ENCODE measurements around the gene PRRC2C.
A peak's percentile ranks its signal among the peaks of the same experiment; 100 is the strongest.
"Not testable (repeated sequence)": the region's sequence is repeated elsewhere in the genome, so short reads cannot be mapped to it uniquely, and the experiment has no call there.

The PRRC2C gene

DNA sequence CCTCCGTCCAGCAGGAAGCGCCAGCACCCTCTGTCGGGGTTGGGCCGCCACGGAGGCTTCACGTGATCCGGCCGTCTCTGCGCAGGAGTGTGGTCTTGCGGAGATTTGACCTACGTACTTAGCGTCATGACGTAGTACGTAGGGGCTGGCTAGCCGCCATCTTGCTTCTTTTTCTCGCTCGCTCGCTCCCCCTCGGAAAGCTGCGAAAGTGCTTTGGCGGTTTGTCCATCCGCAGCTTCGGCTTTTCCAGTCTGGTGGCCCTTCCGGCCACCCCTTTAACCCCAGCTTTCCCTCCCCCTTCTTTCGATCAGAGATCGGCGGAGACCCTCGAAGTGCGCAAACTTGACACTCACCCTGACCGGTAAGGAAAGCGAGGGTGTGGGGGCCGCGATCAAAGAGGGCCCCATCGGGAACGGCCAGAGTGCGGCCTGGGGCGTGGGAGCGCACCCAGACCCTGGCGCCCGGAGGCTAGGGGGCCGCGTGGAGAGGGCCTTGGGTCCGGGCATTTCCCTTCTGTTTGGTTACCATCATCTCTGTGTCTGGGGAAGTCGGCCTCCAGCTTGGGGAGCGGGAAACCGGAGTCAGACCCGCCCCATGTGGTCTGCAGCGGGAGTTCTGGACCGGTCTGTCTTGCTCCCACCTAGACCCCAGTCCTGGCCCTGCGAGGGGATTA, at the start of gene PRRC2C:
Gene PRRC2C, plus strand, starts transcription at position 156 of the 673 bp plus-strand sequence. CDS start 26,559 bp downstream, outside the sequence.
- DNase-seq: peak; percentile 95

DNA sequence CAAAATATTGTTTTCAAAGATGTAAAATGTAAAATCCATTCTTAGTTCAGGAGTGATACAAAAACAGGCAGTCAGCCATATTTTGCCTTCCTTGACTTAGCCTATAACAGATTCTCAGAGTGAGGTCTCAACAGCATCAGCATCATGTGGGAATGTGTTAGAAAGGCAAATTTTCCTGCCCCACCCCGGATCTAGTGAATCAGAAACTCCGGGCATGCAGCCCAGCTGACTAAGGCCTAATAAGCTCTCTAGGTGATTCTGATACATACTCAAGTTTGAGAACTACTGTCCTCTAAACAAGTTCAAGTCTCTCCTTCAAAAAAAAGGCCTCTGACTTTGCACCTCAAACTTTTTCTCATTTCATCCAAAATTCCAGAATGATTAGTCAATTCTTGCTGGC, 46.9 kb upstream of the PRRC2C start:
- DNase-seq: no peak

DNA sequence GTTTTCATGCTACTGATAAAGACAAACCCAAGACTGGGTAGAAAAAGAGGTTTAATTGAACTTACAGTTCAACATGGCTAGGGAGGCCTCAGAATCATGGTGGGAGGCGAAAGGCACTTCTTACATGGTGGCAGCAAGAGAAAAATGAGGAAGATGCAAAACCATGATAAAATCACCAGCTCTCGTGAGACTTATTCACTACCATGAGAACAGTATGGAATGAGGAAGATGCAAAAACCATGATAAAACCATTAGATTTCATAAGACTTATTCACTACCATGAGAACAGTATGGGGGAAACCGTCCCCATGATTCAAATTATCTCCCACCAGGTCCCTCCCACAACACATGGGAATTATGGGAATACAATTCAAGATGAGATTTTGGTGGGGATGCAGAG, 45.1 kb upstream of the PRRC2C start:
- DNase-seq: not testable (repeated sequence)

DNA sequence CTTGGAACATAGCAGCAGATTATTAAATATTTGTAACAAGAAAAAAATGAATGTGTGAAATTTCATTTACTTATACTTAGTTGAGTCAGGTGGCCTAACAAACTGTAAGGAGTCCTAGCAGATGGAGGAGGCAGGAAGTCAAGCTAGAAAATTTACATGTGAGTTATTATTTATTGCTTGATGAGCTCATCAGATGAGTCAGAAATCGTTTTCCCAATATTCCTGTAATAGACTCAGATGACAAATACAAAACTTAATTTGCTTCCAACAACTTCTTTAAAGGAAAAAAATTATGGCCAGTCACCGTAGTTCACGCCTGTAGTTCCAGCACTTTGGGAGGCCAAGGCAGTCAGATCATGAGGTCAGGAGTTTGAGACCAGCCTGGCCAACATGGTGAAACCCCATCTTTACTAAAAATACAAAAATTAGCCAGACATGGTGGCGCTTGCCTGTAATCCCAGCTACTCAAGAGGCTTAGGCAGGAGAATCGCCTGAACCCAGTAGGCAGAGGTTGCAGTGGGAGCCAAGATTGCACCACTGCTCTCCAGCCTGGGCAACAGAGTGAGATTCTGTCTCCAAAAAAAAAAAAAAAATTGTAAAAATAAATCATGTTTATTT, 43.9 kb upstream of the PRRC2C start:
- DNase-seq: not testable (repeated sequence)

DNA sequence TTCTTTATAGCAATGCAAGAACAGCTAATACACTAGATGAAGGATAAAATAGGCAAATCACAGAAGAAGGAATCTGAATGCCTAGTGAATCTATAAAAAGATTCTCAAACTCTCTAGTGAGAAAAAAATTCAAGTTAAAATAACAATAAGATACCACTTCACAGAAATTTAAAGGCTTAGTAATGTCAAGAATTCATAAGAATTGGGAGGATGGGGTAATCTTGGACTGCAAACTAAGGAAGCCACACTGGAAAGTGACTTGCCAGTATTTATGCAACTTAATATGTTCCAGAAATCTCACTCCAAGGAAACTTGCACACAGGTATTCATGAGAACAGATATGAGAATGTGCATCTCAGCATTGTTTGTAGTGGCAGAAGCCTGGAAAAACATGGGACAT, 38.9 kb upstream of the PRRC2C start:
- DNase-seq: no peak

DNA sequence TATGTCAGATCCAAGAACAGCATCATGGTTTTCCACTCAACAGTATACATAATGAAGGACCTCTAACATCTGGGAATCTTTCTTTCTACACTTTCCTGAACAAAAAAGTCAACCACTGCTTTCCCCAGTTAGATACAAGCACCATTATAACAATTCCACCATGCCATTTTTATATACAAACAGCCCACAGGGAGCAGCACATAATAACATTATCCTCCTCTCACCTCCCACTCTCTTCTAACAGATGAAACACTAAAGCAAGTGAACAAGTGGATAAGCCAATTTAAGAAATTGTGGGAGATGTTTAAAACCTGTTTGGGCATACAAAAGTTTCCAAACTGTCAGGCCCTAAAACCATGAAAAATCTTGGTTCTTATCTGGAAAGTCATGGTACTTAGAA, 29.4 kb upstream of the PRRC2C start:
- DNase-seq: no peak

DNA sequence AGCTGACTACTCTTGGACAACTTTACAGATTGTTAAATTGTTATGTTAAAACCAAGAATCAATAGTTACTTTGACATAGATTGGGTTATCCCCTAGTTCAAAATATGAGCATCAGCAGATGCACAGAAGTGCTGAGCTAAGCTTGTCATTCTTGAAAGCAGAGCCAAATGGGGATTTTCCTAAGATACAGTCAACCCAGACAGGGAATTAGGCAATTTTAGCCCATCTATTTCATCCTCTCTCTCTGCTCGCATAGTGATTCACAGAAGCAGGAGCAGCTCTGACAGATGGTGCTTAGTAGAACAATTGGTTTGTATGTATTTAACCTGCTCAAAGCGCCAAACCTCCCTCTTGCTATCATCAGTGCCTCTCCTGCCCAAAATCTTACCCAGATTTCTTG, 27.9 kb upstream of the PRRC2C start:
- DNase-seq: no peak

DNA sequence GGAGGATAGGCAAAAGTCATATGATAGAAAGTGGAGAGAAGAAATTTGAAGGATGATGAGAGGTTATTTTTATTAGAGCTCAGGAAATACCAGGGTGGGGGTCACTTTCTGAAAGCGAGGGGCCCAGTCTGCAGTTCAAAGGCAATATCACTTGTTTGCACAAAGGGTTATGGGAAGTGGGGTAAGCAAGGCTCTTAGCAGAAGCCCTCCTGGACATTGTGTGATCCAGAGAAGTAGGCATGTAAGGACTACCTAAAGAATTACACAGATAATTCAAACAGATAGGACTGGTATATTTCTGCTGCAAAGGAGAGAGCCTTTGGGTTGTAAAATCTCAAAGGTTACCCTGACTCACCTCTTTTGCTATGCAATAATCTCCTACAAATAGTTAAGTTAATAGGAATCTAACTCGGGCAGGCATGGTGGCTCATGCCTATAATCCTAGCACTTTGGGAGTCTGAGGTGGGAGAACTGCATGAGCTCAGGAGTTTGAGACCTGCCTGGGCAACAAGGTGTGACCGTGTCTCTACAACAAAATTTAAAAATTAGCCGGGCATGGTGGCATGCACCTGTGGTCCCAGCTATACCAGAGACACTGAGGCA, 25.2 kb upstream of the PRRC2C start:
- no peak for DNase-seq

DNA sequence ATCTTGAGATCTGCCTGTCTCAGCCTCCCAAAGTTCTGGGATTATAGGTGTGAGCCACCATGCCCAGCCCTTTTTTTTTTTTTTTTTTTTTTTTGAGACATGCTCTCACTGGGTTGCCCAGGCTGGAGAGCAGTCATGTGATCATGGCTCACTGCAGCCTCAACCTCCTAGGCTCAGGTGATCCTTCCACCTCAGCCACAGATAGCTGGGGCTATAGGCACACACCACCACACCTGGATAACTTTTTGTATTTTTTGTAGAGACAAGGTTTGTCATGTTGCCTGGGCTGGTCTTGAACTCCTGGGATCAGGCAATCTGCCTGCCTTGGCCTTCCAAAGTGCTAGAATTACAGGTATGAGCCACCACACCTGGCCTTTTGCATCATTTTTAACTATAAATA, 17.7 kb upstream of the PRRC2C start:
- no peak for DNase-seq

DNA sequence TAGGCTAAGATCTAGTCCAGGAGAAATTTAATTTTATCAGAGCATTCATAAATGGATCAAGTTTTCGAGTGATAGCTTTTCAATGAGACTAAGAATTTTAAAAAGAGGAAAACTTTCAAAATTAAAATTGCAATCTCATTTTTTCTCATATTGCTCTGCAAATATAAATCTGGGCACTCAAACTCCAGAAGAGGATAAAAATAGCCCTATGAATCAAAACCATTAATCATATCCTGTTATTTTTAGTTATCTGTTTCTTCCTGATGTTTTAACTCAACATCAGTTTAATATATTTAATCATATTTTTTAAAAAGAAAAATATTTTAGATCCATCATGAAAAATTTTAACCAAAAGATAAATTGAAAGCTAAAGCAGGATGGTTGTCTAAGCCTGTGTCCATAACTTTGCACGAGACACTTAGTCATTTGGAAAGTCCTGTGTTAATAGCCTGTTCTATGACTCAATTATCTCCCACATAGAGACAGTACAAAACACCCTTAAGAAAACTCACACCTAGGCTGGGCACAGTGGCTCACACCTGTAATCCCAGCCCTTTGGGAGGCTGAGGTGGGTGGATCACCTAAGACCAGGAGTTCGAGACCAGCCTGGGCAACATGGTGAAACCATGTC, 17.1 kb upstream of the PRRC2C start:
- DNase-seq: no peak

DNA sequence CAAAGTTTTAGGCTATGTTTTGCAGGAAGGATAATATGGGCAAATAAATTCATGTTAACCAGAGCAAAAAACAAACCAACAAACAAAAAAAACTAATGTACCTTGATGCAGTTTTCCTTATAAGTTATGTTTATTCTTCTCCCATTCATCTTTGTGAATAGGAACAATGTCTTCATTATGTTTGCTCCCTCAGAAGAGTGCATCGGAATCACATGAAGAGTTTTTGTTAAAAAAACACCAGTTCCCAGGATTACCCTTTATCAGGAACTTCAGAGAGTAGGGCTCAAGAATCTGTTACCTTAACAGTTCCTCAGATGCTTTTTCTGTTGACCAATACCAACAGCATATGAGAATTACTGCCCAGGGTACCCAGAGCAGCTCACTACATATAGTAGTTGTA, 14.6 kb upstream of the PRRC2C start:
- DNase-seq: no peak

DNA sequence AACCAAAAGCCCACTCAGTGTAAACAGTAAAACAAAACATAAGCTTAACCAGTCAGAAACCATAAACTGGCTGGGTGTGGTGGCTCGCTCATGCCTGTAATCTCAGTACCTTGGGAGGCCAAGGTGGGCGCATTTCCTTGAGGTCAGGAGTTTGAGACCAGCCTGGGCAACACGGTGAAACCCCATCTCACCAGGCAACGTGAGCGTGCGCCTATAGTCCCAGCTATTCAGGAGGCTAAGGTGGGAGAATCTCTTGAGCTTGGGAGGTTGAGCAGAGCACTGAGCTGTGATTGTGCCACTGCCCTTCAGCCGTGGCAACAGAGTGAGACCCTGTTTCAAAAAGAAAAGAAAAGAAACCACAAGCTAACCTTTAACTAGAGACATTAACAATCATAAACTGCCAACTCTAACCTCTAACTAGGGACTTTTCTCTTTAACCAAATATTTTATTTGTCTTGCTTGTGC, 13.1 kb upstream of the PRRC2C start:
- DNase-seq: no peak

DNA sequence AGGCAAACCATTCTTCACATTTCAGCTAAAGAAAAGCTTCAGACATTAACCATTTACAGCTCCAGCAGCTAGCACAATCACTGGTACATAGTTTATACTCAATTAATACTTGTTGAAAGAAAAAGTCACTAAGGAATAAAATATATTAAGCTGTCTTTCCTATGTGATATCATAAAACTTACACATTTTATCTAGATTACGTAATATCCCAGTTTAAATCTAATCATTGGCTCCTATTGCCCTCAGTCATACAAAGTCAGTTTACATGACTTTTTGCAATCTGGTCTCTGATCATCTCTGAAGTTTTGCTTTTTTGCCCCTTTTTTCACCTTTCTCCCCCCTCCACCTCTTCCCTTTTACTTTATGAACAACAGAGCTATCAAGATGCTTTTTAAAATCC, 8.5 kb upstream of the PRRC2C start:
- DNase-seq: no peak

DNA sequence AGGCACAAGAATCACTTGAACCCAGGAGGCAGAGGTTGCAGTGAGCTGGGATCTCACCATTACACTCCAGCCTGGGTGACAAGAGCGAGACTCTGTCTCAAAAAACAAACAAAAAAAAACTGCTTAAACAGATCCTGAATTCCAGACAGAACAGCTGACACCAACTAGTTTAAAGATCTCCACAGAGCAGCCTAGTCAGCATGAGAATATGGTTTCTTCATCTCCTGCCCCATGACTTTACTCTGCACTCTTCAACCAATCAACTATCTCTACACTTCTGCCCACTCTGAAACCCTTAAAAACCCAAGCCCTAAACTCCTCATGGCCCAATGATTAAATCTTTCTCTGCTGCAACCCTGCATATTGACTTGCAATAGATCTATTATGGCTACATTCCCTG, 7.5 kb upstream of the PRRC2C start:
- DNase-seq: no peak

DNA sequence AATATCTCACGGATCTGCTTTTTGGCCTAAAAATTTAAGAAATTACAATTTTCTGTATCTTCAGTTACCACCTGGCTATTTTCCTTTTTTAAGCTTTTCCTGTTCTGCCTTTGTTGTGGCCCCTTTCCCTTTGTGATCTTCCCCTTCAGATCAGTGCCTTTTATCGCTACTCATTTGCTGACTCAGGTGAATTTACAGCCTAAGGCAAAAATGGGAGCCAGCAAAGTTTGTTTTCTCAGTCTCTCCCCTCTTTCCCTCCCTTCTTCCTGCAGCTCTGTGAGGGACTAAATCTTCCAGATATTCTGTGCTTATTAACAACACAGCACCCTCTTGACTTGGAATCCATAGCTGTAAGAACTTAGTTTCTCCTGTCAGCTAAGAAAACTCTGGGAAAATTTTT, 5.3 kb upstream of the PRRC2C start:
- no peak for DNase-seq

DNA sequence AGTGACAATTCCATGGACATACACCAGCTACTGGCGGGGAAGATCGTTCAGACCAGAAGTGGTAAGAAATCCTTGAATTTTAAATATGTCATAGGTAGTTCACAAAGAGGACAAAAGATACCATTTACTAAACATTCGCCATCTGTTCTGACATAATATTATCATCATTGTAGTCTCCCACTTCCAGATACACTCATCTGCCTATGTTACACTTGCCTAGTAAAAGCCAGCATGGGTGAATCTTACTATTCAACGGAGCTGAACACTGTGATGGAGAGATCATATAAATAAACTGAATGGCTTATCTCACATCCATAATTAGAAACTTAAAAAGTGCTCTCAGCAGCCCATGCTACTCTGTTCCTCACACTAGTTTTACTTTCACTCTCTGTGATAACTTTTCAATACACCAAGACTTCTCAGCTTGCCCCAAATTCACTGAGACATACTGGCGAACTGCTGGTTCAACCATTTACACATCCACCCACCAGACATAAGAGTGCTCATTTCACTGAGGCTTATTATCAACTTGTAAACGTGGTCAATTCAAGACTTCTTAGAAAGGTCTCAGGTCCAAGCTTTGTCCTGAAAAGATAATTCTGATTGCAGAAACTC, 463 bp upstream of the PRRC2C start:
- DNase-seq: no peak

DNA sequence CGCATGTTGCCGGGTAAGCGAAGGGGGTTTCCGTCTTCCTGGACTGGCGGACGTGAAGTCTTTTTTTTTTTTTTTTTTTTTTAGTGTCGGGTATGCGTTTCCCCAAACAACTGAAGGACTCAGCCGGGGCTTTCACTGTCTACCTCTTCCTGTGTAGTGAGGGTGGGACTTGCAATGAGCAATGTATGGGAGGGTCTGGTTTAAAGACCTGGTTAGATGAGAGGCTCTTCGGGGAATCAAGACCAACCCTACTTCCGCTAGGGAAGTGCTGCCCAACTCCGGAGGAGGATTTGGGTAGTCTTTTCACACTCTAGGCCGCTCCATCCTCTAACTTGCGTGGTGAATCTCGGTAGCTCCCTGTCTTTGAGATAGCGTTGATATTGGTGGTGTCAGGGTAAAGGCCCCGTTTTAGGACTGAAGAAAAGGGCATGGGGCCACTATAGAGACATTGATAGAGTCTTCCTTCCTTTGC, 754 bp downstream of the PRRC2C start:
- DNase-seq: peak; percentile 94

DNA sequence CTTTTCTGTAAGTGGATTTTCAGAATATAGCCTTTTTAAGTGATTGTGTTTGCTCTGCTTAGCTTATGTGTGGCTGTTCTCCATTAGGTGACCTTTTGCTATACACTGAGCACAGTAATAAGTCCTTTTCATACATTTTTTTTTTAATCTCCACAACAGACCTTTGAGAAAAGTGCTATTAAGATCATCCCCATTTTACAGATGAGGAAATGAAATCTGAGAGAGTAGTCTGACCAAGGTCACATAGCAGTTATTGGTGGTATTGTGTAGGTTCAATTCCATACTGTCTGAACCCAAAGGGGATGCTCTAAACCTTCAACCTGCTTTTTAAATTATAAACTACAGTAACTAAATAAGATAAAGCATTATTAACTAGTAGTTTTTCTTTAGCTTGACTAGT, 1.7 kb downstream of the PRRC2C start:
- no peak for DNase-seq

DNA sequence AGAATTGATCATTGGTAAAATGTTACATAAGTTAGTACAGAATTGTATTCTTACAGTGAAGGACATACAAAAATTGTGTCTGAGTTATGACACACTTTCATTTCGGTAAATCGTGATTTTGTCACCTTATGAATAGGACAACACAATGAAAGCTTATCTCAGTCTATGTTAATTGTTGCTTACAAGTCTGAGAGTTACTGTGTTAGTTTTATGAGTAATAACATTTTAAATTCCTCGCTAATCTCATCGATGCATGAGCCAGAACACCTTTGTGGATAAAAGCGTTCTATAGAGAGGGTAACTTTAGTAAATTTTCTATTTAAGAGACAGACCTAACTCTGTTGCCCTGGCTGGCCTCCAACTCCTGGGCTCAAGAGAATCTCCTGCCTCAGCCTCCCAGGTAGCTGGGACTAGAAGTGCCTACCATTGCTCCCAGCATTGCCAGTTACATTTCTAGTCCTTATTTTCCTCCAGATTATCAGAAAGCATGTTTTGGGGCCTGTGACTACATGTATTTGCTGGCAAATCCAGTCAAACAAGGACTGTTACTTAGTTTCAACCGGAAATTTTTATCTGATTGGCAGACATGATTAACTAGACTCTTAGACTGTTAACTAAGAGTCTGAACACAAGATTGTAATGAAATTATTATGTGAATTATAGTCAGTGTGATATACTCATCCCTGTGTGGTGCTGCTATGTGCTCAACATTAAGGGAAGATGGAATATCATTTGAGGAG, 3.0 kb downstream of the PRRC2C start:
- no peak for DNase-seq

DNA sequence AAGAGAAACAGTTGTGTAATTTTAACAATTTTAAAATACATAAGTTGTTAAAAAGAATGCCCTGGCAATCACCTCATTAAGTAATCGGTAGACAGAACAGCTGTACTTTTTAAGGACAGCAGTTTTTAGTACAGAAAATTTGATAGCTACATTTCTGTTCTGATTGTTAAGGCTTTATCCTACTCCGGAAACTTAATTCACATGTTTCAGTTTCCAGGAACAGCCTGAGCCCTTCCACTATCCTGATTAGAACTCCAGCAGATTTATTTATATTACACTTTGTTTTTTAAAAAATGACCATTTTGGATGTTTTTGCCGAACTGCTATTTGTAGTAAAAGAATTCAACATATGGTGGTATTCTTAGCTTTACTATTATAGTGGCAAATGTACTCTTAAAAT, 8.7 kb downstream of the PRRC2C start:
- DNase-seq: no peak

DNA sequence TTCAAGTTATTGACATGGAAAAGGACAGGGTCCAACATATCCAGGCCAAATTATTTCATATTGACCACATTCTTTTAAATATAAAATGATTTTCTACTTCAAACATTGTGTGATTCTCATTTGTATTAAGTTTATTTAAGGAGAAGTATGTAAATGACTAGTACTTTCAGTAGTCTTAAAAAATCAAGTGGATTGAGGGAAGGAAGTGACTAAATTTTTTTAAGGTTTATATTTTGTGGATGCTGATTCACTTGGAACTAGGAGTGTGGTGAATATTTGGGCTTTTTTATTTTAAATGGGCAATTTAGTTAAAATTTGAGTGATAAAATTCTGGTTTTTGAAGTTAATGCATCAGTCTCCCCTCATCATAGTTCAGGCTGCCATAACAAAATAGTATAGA, 10.1 kb downstream of the PRRC2C start:
- DNase-seq: no peak

DNA sequence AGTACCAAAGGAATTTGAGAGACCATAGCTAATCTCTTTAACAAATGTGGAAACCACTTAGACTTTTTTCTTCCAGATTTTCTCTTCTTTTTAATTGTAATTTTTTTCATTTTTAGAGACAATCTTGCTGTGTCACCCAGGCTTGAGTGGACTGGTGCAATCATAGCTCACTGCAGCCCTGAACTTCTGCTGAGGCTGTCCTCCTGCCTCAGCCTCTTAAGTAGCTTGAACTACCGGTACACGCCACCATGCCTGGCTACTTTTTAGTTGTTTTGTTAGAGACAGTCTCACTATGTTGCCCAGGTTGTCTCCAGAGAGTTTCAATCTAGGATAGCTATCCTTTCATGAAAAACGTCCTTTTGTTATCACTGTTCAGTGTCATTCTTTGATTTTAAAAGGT, 15.0 kb downstream of the PRRC2C start:
- DNase-seq: no peak

DNA sequence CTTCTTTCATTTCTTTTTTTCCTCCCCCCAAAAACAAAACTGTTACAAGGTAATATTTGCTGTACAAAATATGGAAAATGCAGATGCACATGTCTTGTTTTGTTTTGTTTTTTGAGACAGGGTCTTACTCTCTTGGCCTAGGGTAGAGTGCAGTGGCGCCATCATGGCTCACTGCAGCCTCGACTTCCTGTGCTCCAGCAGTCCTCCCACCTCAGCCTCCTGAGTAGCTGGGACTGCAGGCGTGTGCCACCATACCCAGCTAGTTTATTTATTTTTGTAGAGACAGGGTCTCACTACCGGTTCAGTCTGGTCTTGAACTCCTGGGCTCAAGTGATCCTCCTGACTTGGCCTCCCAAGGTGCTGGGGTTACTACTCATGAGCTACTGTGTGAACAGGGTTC, 15.5 kb downstream of the PRRC2C start:
- DNase-seq: no peak
